VCaP (cell line): ENCODE data around the gene FAM163A.

ENCODE experiments used
- H3K27ac ChIP-seq: fragments of 450-650 bp; 2 replicates; pipeline ENCODE4 v1.5.1; 2017
- TF ChIP-seq, protein P1 (sequence below): fragments of 450-650 bp; conservative IDR thresholded peaks from 2 replicates; pipeline ENCODE4 v1.5.1; 2017; ENCODE audit warnings: mild to moderate bottlenecking, moderate library complexity

The FAM163A gene

GRCh38 chr1:179714159-179714558 lies 28.9 kb upstream of the FAM163A start:
- H3K27ac ChIP-seq: no peak overlapping the region
- TF ChIP-seq, protein P1, sequence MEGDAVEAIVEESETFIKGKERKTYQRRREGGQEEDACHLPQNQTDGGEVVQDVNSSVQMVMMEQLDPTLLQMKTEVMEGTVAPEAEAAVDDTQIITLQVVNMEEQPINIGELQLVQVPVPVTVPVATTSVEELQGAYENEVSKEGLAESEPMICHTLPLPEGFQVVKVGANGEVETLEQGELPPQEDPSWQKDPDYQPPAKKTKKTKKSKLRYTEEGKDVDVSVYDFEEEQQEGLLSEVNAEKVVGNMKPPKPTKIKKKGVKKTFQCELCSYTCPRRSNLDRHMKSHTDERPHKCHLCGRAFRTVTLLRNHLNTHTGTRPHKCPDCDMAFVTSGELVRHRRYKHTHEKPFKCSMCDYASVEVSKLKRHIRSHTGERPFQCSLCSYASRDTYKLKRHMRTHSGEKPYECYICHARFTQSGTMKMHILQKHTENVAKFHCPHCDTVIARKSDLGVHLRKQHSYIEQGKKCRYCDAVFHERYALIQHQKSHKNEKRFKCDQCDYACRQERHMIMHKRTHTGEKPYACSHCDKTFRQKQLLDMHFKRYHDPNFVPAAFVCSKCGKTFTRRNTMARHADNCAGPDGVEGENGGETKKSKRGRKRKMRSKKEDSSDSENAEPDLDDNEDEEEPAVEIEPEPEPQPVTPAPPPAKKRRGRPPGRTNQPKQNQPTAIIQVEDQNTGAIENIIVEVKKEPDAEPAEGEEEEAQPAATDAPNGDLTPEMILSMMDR: no peak

GRCh38 chr1:179714623-179715022 lies 28.5 kb upstream of the FAM163A start:
- no peak overlapping the region for H3K27ac ChIP-seq
- TF ChIP-seq, protein P1: no peak

DNA sequence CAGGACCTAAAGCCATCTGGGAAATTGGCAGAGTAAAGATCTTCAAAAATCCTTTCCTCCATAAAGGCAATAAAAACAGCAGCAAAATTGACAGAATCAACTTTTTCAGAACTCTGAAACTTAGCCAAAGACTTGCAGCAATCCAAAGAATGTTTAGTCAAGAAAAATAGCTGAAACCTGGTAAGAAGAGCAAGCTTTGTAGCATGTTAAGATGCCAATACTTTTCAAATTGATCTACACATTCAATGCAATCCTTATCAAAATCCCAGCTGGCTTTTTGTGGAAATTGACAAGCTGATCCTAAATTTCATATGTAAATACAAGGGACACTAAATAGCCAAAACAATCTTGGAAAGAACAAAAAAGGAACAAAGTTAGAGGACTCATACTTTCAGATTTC lies 23.8 kb upstream of the FAM163A start:
- no peak overlapping the region for H3K27ac ChIP-seq
- TF ChIP-seq, protein P1: no peak

GRCh38 chr1:179728271-179728670 lies 14.8 kb upstream of the FAM163A start:
- no peak overlapping the region for H3K27ac ChIP-seq
- TF ChIP-seq, protein P1: no peak

DNA sequence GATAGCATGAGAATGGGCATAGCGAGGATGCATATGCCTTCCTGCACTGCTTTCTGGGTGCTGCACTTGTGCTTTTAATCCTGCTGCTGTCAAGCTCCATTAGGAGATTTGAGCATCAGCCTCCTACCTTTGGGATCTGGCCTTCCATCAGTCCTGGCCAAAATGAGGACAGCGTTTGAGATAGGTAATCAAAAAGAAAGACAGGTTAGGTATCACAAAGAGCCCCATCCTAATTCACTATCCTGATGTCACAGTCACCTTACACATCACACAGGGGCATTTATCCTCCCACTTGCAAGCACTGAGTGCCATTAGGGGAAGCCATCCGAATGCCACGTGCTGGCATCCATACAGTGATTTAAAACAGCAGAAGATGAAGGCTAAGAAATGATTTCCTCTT lies 13.2 kb upstream of the FAM163A start:
- TF ChIP-seq, protein P1: no peak
- no peak overlapping the region for H3K27ac ChIP-seq

DNA sequence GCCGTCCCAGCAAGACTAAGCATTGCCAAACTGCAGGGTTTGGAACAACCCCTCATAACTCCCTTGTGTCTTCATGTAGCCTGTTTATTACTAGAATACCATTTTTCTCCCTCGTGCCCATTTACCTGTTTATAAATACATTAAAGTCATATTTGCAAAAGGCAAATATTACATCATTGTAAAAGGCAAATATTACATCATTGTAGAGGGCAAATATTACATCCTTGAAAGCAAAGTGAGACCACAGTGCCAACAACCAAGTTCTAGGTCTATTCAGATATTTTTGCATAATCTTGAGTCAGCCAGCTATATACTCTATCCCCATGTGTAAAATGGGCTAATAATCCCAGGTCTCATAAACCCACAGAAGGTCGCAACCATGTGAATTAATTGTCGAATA lies 11.4 kb upstream of the FAM163A start:
- no peak overlapping the region for H3K27ac ChIP-seq
- TF ChIP-seq, protein P1: no peak

DNA sequence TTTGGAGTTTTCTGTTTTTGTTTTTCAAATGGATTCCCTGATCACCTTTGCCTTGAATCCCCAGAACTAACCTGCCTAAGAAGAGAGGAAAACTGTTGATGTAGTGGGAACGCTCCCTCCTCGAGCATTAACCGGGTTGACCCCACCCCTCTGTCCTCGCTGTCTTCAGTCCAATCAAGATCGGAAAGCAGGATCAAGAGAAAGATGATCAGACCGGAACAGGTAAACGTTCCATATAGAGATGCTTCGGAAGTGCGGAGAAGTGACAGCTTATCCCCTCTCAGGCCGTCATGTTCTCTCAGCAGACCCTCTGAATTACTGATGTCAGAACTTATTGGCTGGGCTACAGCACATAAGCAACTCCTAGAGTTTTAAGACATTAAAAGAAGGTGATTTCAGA lies 800 bp upstream of the FAM163A start:
- TF ChIP-seq, protein P1: no peak
- no peak overlapping the region for H3K27ac ChIP-seq
